LNCAP (cell line): ENCODE results near the gene ARHGAP29.

ENCODE experiments used
- TF ChIP-seq, protein P1 (sequence below): fragments of 450-650 bp; IDR thresholded peaks from 2 replicates; pipeline ENCODE4 v1.5.1; 2017; ENCODE audit warnings: mild to moderate bottlenecking

ARHGAP29 gene, protein sequence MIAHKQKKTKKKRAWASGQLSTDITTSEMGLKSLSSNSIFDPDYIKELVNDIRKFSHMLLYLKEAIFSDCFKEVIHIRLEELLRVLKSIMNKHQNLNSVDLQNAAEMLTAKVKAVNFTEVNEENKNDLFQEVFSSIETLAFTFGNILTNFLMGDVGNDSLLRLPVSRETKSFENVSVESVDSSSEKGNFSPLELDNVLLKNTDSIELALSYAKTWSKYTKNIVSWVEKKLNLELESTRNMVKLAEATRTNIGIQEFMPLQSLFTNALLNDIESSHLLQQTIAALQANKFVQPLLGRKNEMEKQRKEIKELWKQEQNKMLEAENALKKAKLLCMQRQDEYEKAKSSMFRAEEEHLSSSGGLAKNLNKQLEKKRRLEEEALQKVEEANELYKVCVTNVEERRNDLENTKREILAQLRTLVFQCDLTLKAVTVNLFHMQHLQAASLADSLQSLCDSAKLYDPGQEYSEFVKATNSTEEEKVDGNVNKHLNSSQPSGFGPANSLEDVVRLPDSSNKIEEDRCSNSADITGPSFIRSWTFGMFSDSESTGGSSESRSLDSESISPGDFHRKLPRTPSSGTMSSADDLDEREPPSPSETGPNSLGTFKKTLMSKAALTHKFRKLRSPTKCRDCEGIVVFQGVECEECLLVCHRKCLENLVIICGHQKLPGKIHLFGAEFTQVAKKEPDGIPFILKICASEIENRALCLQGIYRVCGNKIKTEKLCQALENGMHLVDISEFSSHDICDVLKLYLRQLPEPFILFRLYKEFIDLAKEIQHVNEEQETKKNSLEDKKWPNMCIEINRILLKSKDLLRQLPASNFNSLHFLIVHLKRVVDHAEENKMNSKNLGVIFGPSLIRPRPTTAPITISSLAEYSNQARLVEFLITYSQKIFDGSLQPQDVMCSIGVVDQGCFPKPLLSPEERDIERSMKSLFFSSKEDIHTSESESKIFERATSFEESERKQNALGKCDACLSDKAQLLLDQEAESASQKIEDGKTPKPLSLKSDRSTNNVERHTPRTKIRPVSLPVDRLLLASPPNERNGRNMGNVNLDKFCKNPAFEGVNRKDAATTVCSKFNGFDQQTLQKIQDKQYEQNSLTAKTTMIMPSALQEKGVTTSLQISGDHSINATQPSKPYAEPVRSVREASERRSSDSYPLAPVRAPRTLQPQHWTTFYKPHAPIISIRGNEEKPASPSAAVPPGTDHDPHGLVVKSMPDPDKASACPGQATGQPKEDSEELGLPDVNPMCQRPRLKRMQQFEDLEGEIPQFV

DNA sequence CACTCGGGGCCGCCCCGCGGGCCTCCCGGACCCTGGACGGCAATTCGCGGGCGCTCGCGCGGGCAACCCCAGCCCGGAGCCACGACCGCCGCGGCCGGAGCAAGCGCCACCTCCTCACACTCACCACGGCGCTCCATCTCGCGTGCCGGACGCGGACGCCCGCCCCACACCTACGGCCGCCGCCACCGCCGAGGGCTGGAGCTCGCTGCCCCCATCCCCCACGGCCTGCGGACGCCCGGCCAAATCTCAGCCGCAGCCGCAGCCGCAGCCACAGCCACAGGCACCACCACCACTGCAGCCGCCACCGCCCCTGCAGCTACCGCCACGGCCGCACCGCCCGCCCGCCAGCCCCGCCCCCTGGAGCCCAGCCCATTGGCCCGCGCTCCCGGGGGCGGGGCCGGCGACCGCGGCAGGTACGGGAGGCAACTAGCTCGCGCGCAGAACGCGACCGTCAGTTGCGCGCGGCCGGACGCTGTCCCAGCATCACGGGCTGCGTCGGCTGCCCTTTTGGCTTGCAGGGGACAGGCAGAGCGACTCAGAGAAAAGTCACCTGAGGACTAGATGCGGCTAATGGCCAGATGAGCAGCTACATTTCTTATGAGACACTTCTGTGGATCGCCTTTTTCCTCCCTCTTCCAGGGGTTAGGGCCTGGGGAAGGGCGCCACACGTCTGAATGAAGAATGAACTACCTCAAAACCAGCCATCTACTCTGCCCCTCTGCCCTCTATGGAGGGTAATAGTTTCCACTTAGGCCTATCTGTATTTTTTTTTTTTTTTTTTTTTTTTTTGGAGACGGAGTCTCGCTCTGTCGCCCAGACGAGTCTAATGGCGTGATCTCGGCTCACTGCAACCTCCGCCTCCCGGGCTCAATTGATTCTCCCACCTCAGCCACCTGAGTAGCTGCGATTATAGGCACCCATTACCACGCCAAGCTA is at the start of gene ARHGAP29:
Gene ARHGAP29, minus strand, starts transcription at position 294 of the 936 bp plus-strand sequence. CDS start 5,973 bp downstream, outside the sequence.
- TF ChIP-seq, protein P1, sequence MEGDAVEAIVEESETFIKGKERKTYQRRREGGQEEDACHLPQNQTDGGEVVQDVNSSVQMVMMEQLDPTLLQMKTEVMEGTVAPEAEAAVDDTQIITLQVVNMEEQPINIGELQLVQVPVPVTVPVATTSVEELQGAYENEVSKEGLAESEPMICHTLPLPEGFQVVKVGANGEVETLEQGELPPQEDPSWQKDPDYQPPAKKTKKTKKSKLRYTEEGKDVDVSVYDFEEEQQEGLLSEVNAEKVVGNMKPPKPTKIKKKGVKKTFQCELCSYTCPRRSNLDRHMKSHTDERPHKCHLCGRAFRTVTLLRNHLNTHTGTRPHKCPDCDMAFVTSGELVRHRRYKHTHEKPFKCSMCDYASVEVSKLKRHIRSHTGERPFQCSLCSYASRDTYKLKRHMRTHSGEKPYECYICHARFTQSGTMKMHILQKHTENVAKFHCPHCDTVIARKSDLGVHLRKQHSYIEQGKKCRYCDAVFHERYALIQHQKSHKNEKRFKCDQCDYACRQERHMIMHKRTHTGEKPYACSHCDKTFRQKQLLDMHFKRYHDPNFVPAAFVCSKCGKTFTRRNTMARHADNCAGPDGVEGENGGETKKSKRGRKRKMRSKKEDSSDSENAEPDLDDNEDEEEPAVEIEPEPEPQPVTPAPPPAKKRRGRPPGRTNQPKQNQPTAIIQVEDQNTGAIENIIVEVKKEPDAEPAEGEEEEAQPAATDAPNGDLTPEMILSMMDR: no peak

DNA sequence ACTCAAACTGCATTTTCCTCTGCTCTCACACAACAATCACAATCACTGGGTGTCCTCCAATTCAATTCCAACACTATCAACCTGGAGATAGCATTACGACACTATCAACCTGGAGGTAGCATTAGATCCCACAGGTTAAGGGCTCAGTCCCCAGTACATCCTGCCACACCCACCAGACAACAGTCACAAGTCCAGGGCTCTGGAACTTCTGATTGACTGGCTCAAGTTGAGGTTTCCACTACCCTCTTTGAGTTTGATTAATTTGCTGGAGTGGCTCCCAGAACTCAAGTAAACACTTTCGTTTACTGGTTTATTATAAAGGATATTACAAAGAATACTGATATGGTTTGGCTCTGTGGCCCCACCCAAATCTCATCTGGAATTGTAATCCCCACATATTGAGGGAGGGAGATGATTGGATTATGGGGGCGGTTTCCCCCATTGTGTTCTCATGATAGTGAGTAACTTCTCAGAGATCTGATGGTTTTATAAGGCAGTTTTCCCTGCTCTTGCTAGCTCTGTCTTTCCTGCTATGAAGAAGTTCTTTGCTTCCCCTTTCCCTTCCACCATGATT is 49.6 kb upstream of the ARHGAP29 start:
- TF ChIP-seq, protein P1: no peak

- TF ChIP-seq, protein P1: no peak
Observed at GRCh38 chr1:94285031-94285654, 47.8 kb upstream of the ARHGAP29 start.

- TF ChIP-seq, protein P1: no peak
Observed at GRCh38 chr1:94284476-94284875, 47.1 kb upstream of the ARHGAP29 start.

DNA sequence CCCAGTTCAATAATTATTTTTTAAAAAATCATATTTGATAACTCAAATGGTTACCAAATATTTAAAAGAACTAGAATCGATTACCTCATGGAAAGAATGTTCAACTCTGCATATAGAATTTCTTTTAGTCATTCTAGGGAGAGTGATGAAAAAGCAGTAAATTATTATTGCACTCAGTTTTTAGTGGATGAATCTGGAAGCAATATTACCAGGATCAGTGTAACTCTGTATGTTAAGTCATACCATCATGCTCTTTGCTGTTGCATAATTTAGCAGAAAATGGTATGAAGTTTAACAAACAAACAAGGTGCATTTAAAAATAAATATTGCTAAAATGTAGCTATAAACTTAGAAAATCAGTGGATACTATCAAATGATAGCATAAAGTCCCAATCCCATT is 46.1 kb upstream of the ARHGAP29 start:
- TF ChIP-seq, protein P1: no peak

DNA sequence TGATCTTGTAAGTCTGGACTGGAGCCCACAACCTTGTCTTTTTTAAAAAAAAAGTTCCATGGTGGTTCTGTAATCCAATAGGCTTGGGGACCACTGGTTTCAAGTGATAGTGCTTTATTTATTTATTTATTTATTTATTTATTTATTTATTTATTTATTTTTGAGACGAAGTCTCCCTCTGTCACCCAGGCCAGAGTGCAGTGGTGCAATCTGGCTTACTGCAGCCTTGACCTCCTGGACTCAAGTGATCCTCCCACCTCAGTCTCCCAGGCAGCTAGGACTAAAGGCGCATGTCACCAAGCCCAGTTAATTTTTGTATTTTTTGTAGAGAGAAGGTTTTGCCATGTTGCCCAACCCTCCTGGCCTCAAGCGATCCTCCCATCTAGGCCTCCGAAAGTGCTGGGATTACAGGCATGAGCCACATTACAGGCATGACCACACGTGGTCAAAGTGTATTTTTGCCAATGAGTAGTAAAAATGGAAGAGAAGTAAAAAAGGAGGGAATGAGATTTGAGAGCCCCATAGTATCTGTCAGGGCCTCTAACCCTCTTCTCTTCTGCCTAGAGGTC is 44.8 kb upstream of the ARHGAP29 start:
- TF ChIP-seq, protein P1: no peak
